GM10248 (cell line): ENCODE data around the gene VSTM5.

Experiments
- CTCF ChIA-PET: fragments of 300-600 bp; sonication (Branson Sonifier 250); formaldehyde crosslinking; extraction: SDS; loops from one replicate; lab custom pipeline; 2021; ENCODE audit warnings: antibody characterized with exemption; lab: Yijun Ruan, JAX
- POLR2A ChIA-PET: fragments of 350-650 bp; sonication (Branson Sonifier 250); formaldehyde crosslinking; extraction: SDS; loops from one replicate; lab custom pipeline; 2020; ENCODE audit warnings: antibody characterized with exemption; lab: Yijun Ruan, JAX
- DNase-seq: peaks from one replicate; pipeline ENCODE4 v3.0.0; 2012; ENCODE audit errors: extremely low spot score
- CTCF ChIP-seq: IDR thresholded peaks from 2 replicates; pipeline ENCODE4 v1.5.1; 2012; ENCODE audit warnings: mild to moderate bottlenecking, low read depth; ENCODE audit errors: extremely low read depth, missing control alignments, control extremely low read depth

Gene VSTM5

GRCh38 chr11:93843906-93844305 lies 6.5 kb downstream of the VSTM5 start:
- TF ChIP-seq CTCF, result no peak
- CTCF ChIA-PET, result interaction anchor here (1.1 kb wide), 1 partner anchor 253 kb away, joined by 3 read pairs; no protein-coding TSS in a partner anchor
- POLR2A ChIA-PET, result no interaction called here
- DNase-seq, result no peak

- ChIA-PET CTCF (no interaction called here), POLR2A (no interaction called here)
- no peak for TF ChIP-seq CTCF
Observed at GRCh38 chr11:93842461-93842860, 8.0 kb downstream of the VSTM5 start.

GRCh38 chr11:93842034-93842433 lies 8.4 kb downstream of the VSTM5 start:
- no peak for TF ChIP-seq CTCF
- CTCF ChIA-PET, result no interaction called here
- DNase-seq, result no peak
- POLR2A ChIA-PET, result no interaction called here

More at GRCh38 chr11:93842461-93842860, 8.0 kb downstream of the VSTM5 start:
- no peak for DNase-seq

GRCh38 chr11:93841446-93841845 lies 9.0 kb downstream of the VSTM5 start:
- CTCF ChIA-PET, result no interaction called here
- no peak for DNase-seq
- TF ChIP-seq CTCF, result no peak
- POLR2A ChIA-PET, result no interaction called here

- no peak for TF ChIP-seq CTCF
- no peak for DNase-seq
- ChIA-PET POLR2A (no interaction called here), CTCF (no interaction called here)
Observed at GRCh38 chr11:93840981-93841380, 9.4 kb downstream of the VSTM5 start.

GRCh38 chr11:93840180-93840579 lies 10.2 kb downstream of the VSTM5 start:
- CTCF ChIA-PET, result no interaction called here
- TF ChIP-seq CTCF, result no peak
- POLR2A ChIA-PET, result no interaction called here
- no peak for DNase-seq

- no peak for TF ChIP-seq CTCF
- DNase-seq, result no peak
- ChIA-PET CTCF (no interaction called here), POLR2A (no interaction called here)
Observed at GRCh38 chr11:93838967-93839366, 11.5 kb downstream of the VSTM5 start.
